ENCODE data around the gene TFB1M.
"Not testable (repeated sequence)": the region's sequence is repeated elsewhere in the genome, so short reads cannot be mapped to it uniquely, and the experiment has no call there.

Gene TFB1M

GRCh38 chr6:155329460-155330132 is 15.3 kb upstream of the TFB1M start:
- no peak for DNase-seq

DNA sequence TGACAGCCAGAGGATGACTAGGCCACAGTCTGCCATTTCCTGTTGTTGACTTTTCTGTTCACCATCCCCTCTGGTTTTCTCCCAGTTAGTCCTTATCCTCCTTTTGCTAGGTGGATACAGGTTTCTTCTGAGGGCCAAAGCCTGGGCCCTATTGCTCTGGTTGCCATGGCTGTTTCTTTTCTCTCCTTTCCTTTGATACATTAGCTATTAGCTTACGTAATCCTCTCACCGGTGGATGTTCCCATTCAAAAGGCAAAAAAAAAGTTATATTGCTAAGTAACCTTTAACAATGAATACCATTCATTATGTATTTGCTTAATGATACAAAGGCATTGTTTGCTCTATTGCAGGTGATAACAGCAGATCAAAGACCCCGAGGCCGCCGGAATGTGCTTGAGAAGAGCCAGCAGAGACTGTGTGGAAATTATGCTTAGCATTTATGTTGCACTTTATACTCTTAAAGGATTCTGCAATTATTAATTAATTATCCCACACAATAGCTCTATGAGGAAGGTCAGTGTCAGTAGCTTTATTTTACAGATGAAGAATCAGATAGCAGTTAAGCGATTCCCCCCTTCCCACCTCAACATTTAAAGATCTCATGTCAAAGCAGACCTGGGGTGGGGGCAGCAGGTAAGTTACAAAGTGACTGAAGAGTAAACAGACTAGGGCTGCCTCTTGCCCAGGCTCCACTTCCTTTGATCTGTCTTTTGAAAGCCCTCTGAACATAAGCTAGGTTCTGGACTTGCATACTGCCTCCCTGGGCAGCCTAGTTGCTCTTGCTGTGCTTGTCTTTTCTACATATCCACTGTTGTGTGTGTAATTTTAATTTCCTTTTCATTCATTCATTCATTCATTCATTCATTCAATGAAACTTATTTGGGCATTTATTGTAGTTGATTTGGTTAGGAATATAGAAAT is 14.5 kb upstream of the TFB1M start:
- no peak for DNase-seq

DNA sequence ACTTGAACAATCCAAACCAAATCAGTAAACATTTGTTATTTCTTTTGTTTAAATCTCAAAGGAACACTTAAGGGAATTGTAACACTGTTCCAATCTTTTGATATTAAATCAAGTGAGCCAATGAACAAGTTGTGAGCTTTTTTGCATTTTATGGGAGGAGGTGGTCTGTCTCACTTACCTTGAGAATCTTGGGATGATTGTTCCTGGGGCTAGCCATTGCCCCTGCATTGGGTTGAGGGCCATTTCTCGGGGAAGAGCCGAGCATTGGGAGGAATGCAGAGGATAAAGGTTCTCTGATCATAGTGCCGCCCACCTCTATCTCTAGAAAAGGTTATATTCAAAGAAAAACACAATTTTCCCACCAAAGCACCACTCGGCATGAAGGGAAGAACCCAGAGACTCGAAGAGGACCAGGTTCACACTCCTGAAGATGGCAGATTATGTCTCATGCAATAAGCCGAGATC is 13.8 kb upstream of the TFB1M start:
- DNase-seq, result no peak

- DNase-seq, result peak; percentile 84
Observed at GRCh38 chr6:155327326-155328073, 13.2 kb upstream of the TFB1M start.

DNA sequence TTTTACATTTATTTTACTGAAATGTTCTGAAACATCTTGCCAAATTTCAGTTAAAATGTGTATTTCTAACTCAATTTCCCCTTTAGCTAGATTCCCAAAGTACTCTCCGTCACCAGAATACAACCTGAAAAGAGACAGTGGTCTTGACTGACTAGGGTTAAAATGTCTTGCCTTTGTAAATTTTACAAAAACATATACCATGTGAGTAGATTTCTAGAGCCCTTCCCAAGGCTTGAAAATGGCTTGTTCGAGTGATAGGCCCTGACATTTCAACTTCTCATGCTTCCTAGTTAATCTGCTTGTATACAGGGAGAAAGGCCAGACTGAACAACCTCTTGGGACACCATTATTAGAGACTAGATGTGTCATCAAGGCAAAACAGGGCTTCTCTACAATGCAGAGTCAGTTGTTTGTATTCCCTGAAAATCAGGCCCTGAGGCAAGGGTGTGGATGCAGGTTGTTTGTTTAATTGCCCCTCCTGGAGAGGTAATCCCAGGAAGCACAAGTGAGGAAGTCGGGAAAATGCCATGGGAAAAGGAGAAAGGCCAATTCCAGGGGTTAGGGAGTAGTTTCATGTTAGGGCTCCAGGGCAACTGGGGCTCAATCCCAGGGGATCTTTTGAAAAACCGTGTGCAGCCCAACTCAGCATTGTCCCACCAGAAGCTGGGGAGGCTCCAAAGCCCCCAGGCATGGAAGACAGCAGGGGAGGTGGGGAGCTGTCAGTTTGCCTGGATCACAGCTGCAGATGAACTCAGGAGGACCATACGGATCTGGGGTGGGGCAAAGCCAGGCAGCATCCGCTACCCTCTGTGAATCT is 11.6 kb upstream of the TFB1M start:
- no peak for DNase-seq

GRCh38 chr6:155324993-155325392 is 10.7 kb upstream of the TFB1M start:
- DNase-seq, result no peak

DNA sequence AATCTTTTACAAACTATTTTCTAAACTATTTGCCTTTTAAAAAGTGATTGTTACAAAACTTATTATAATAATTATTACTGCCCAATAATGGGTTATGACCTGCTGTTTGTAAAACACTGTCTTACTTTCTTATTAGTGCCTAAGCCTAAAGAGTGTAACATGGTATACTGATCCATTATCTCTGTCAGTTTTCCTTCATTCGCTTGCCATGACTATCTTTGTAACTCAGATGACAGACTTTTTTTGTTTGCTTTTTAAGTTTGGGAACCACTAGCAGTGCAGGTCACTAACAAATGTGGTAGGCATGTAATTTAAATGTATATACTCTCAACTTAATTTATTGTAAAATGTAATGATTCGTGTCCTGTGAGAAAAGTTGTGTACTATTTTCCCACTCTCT is 9.9 kb upstream of the TFB1M start:
- no peak for DNase-seq

DNA sequence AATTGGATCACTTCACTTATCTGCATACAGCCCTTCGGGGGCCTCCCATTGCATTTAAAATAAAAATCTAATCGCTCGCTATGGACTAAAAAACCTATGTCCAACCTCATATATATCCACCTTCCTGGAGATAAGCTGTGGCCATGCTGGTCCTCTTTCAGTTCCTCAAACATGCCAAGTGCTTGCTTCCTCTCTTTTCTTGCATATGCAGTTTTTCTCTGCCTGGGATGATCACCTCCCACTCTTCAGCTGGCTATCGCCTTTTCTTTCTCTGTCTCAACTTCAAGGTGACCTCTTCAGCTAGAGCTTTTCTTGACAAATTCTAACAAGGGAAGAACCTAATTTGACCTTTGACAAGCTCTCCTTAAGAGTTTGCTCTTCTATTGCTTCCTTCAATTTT is 5.6 kb upstream of the TFB1M start:
- DNase-seq, result peak; percentile 39

- peak; percentile 23 to 41 for DNase-seq
Observed at GRCh38 chr6:155317186-155317585, 2.9 kb upstream of the TFB1M start.

DNA sequence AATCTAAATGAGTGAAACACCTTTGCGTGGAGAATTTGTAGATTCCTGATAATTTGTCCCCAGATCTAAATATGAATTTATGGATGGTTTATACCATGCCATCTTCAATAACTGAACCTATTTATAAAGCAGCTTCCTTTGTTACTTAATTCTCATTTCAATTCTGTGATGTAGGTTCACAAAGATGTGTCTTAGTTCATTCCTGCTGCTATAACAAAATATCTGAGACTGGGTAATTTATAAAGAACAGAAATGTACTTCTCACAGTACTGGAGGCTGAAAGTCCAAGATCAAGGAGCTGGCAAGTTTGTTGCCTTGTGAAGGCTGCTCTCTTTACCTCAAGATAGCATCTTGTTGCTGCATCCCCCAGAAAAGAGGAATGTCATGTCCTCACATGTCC is 2.1 kb upstream of the TFB1M start:
- no peak for DNase-seq

- DNase-seq, result peak in 1 of 2 experiments; percentile 25
Observed at GRCh38 chr6:155315516-155315871, 1.2 kb upstream of the TFB1M start.

DNA sequence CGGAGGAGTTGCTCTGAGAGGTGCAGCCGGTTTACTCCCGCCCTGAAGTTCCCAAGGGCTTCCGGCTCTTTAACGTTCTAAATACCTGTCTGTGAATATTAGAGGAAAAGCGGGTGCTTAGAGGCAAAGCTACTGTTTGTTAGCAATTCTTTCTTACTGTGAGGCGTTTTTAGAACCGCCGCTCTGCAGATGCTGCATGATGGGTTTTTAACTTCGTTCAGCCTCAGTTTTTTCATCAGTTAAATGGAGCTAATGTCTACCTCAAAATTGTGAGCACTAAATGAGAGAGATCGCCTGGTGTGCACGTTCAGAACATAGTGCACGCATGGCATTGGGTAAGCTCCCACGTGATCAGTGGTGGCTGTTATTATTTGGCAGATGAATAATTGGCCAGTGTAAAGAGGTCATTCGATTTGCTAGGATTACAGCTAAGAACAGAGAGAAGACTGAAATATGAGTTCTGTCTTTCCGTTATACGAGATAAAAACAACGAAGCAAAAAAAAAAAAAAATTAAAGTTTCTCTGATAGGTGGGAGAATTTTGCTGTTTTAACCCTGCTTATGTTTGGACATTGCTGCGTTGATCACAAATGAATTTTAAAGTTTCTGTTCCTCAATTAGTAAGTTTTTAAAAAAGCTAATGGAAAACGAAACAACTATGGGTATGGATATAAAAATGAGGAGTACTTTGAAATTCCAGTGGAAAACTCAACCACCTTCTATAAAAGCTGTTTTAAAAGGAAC is 660 bp upstream of the TFB1M start:
- DNase-seq, result peak; percentile 97 to 98

- DNase-seq, result peak; percentile 27 to 37
Observed at GRCh38 chr6:155313602-155314091, 637 bp downstream of the TFB1M start.

- DNase-seq, result not testable (repeated sequence)
Observed at GRCh38 chr6:155312950-155313349, 1.3 kb downstream of the TFB1M start.

- DNase-seq, result no peak
Observed at GRCh38 chr6:155311583-155311982, 2.7 kb downstream of the TFB1M start.

GRCh38 chr6:155311086-155311485 is 3.2 kb downstream of the TFB1M start:
- no peak for DNase-seq

DNA sequence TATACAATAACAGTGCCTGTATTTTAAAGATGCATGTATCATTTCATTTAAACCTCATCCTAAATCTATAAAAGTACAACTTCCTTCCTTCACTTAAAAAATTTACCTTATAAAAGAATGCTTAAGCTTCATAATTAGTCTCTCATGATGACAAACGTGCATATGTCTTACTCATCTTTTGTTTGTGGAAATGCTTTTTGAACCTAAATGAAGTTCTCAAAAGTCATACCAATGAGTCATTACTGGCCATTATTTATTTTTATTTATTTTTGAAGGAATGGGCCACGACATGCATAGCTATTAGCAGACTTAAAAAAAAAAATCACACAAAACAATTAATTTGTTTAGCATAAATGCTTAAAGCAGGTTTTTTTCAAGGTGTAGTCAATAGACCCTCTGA is 3.7 kb downstream of the TFB1M start:
- no peak for DNase-seq

DNA sequence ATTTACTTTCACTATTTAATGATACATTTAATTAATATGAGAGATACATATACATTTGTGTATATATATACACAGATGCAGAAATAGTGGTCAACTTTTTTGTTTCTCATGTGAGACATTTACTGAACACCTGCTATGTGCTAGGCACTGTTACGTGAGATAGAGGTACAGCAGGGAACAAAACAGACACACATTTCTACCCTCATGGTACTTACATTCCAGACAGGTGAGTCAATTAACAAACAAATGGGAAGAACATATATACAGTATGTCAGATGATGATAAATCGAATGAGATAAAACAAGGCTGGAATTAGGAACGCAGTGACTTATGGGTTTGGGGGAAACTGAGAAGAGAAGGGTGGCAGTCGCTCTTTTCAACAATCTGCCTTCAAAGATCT is 5.1 kb downstream of the TFB1M start:
- DNase-seq, result no peak

DNA sequence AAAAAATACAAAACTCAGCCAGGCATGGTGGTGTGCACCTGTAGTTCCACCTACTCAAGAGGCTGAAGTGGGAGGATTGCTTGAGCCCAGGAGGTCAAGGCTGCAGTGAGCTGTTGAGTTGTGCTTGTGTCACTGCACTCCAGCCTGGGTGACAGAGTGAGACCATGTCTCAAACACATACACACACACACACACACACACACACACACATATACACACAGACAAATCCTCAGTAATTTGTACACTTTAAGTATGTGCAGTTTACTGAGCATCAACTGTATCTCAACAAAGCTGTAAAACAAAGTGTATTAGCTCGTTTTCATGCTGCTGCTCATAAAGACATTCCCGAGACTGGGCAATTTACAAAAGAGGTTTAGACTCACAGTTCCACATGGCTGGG is 7.3 kb downstream of the TFB1M start:
- no peak for DNase-seq

DNA sequence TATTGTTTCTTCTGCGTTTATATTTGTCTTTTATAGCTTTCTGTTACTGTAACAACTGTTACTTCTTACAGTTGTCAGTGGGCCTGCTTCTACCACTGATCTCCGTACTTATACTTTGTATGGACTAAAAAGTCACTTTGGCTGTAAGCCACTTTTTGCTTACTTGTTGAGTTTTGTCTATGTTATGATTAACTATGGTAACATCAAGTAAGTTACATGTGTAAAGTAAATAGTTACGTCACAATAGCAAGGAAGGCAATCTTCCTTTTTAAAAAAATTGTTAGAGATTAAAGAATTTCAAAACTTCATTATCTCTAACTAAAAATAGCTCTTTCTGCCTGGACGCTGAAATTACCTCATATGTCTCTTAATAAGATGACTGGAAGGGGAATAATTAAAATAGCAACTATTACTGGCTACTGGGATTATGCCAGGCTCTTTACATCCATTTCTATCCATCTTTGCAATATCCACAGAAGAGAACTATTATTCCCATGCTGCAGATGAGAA is 10.9 kb downstream of the TFB1M start:
- no peak for DNase-seq

GRCh38 chr6:155301867-155302266 is 12.4 kb downstream of the TFB1M start:
- no peak for DNase-seq
